Activated T-cell treated with anti-CD3 and anti-CD28 coated beads for 4 hours (primary cell): Measurements from ENCODE around the gene ARPC2.
"Not testable (repeated sequence)": the region's sequence is repeated elsewhere in the genome, so short reads cannot be mapped to it uniquely, and the experiment has no call there.

ENCODE experiments used
- DNase-seq: peaks from one replicate; pipeline ENCODE4 v3.0.0-alpha.2; 2020

Gene ARPC2

DNA sequence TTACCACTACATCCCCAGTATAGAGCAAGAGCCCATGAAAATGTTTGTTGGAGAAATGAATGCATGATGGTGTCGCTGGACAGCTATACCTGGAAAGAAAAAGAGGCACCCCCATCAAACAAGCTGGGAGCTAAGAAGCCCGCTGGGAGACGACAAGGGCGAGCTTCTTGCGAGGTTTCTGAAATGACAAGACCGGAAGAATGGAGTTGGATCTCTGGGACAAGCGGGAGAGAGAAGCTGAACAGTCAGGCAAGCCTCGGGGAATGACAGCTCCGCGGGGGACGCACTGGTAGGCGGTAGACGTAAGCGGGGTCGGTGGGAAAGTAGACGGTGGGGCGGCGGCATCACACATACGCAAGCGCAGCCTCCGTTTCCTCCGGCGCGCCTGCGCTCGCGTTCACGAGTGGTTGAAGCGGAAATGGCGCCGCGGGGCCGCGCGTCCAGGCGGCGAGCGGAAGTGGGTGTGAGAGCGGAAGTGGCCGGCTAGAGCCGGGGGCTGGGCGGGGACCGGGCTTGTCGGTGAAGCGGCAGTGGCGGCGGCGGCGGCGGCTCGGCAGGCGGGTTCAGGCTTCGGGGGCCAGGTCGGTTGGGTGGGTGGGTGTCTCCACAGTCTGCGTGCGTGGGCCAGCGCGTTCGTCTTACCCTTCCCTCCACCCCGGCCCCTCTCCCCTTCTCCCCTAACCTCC, at the start of gene ARPC2:
Gene ARPC2 (plus strand): TSS at position 516 of the 686 bp plus-strand sequence. CDS start 282 bp downstream, outside the sequence.
- DNase-seq, result peak; percentile 91

DNA sequence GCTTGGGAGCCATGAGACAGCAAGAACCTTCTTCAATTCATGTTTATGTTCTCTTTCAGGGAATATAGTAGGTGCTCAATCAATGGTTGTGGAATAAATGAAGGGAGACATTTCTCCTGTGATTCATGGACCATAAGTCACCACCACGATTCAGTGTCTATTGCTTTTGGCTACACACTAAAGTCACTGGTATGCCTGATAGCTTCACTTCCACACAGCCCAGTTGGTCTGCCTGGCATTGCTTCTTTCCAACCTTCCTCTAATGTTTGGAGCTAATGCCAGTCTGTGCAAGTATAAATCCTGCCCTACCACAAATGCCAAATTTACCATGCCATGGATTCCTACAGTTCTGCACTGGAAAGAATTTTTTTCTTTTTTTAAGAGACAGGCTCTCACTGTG, 49.0 kb upstream of the ARPC2 start:
- DNase-seq, result no peak

DNA sequence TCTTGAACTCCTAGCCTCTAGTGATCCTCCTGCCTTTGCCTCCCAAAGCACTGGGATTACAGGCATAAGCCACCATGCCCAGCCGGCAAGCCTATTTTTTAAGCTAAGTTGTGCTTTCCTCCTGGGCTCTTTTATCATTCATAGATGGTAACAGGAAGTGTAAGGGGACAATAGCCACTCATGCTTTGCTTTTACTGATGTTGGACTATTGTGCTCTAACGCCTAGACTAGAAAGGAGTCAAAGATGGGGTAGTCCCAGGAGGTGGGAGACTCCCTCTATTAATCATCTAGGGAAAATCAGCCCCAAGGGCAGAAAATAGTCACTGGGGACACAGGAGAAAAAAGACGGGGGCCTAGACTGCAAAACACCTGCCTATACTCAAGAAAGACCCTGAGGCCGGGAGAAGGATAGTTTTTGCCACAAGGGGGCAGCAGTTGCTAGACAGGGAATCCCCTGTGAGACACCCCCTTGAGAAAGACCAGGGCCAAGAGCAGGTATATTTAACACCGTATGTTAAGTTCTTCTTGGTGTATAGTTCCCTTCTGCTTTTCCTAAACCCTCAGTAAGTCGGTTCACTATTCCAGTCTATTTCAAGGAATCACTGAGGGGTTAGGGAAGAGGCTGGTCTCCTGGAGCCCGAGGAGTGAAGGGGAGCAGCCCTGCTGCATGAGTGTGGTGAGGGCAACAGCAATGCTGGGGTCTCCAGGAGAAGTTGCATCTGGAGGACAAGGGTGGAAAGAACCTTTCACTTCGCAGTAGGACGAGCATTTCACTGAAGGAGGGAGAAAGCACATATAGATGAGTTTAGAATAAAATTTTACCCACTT, 48.1 kb upstream of the ARPC2 start:
- peak; percentile 71 for DNase-seq

DNA sequence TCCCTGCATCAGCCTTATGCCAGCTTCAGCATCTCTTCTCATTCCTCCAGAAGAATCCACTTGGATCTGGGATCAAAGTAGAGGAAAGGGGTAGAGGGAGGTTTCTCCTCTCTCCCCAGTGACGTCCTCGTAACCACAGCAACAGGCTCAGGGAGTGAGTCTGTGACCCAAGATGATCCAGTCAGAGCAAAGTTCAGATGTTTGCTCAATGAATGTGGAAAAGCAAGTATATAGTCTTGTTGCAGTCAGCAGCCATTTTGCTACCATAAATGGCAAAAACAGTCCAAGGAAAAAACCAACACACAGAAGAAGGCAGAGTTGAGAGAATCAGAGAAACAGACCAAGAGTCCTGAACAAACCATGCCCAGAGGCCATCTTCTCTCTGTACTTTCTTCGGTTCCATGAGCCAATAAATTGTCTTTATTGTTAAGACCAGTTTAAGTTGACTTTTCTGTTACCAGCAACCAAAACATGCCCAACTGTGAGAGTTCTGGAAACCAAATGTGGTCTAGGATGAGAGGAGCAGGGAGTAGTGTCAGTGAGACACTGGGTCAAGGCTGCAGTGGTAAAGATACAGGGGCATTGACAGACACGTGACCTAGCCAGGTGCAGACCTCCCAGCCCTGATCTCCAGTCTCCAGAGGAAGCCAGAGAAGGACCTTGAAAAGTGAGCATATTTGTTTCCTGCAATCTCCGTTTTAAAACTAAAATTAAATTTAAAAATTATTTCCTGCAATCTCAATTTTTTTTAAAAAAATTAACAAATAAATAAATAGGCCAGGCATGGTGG, 47.0 kb upstream of the ARPC2 start:
- no peak for DNase-seq

DNA sequence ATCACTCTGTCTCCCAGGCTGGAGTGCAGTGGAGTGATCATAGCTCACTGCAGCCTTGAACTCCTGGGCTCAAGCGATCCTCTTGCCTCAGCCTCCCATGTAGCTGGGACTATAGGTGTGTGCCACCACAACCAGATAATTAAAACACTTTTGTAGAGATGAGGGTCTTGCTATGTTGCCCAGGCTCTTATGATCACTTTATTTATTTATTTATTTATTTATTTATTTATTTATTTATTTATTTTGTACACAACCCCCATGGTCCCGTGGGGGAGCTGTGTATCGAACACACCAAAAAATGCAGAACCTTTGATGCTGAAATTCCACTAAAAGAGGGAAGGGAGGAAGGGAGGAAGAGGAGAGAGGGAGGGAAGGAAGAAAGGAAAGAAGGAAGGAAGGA, 45.2 kb upstream of the ARPC2 start:
- DNase-seq, result not testable (repeated sequence)

DNA sequence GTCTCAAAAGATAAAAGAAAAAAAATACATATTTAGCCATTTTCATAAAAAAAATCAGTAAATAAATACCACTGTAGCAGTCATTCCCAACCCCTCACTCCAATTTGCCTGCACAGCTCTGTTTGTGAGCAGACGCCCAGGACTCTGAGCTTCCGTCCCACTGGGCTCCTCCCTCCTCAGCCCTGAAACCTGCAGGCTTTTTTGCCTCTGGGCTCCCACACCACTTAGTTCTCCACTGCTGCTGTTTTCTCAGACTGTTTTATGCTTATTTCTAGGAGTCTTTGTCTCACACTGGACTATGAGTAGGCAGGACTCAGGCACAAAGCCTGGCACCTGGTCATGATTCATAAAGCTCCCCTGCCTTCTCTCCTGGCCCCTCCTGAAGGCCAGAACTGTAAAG, 44.1 kb upstream of the ARPC2 start:
- no peak for DNase-seq

DNA sequence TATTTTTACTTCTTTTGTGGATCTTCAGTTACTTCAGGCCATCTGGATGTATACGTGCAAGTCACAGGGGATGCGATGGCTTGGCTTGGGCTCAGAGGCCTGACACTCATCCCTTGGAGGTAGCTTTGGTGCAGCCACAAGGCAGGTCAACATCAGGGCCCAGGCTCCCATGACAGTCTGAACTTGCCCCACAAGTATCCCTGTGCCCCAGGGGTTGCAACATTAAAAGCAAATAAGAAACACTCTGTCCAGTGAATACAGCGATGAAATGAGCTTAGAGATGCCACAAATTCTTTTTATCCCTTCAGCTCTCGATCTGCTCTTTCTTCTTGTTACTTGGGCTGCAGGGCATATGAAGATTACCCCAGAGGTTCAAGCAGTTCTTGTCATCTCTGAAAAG, 37.2 kb upstream of the ARPC2 start:
- DNase-seq, result no peak

DNA sequence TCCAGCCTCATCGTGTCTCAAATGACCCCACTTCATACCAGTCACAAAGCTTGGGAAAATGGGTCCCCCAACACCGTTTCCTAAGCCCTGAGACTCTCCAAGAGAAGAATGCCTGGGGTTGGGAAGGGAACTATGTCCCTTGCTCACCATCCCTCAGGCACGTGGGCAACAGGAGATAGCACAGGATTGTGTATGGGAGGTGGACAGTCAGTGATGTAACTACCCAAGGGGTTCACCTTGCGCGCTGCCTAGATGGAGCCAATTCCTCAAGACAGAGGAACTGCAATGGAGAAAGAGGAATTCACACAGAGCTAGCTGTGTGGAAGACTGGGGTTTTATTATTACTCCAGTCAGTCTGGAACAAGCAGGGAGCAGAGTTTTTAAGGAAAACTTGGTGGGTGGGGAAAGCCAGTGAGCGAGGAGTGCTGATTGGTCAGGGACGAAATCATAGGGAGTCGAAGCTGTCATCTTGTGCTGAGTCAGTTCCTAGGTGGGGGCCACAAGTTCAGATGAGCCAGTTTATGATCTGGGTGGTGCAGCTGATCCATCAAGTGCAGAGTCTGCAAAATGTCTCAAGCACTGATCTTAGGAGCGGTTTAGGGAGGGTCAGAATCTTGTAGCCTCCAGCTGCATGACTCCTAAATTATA, 36.4 kb upstream of the ARPC2 start:
- no peak for DNase-seq

DNA sequence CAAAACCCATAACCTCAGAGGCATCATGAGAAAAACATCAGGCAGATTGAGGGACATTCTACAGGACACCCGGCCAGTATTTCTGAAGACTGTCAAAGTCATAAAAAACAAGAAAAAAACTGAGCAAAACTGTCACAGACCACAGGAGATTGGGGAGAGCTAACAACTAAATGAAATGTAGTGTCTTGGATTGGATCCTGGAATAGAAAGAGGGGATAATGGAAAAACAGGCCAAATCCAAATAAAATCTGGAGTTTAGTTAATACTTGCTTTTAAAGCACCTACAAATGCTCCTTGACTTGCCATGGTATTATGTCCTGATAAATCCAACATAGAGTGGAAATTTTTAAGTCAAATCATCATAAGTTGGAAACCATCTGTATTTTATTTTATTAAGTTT, 32.7 kb upstream of the ARPC2 start:
- no peak for DNase-seq

DNA sequence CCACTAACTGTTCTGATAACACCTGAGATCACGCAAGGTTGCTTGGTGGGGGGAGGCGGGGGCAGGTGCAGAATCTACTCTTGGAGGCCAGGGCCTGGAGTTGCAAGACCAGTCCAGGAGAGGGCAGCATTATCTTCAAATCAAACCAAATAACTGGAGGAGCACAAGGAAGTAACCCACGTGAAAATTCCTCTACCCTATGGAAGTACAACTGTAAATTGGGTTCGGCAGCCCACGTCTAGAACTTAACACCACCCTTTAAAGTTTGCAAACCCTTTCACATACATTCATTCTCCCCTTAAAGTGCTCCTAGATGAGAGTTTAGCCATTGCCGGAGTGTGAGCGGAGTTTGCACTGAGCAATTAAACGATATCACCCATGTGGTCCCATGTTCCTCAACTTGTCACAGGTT, 30.6 kb upstream of the ARPC2 start:
- peak; percentile 70 for DNase-seq

DNA sequence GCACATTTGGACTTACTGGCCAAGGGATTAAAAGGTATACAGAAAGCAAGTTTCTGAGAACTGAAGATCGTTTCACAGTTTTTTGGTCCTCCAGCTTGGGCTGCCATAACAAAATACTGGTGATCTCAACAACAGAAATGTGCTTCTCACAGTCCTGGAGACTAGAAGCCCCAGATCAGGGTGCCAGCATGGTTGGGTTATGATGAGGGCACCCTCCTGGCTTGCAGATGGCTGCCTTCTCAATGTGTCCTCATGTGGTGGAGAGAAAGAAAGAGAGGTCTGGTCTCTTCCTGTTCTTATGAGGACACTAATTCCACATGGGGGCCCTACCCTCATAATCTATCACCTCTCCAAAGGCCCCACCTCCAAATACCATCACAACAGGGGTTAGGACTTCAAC, 30.1 kb upstream of the ARPC2 start:
- no peak for DNase-seq

DNA sequence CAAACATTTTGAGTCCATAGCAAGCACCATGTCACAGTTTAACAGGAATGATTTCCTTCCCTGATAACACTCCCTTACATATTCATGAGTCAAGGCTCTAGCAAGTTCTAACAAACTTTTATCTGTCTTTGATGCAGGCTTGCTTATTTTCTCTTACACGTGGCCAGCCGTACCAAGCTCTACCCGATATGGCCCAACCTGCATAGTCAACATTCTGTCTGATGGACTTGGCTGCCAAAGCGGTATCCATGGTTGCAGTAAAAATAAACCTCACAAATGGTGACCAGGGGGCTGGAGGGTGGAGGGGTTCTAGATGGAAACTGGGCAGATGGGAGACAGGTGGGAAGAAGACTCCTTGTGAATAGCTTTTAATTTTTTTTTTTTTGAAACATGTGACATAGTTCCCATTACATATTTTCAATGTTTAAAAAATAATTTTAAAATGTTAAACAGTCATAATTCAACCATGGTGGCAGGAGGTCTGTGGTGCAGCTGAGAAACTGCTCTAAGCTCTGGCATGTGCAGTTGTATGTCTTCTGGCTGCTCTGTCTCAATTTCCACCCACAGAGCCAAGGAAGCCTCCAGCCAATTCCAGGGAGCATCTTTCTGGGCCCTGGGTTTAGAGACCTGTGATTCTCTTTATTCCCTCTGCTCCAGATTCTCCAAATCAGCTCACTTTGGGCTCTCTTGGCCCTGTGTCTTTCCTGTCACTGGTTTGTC, 29.5 kb upstream of the ARPC2 start:
- no peak for DNase-seq

DNA sequence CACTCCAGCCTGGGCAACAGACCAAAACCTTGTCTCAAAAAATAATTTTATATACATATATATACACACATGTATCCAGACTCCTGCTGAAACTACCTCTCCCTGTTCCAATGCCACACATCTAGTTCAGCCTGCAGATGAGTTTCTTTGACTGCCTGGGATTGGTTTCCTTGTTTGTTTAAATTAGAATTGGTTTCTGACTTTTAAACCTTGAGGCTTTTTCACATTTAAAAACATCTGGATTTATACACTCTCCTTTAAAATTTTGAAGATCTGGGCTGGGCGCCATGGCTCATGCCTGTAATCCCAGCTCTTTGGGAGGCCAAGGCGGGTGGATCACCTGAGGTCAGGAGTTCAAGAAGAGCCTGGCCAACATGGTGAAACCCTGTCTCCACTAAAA, 28.5 kb upstream of the ARPC2 start:
- DNase-seq, result no peak

DNA sequence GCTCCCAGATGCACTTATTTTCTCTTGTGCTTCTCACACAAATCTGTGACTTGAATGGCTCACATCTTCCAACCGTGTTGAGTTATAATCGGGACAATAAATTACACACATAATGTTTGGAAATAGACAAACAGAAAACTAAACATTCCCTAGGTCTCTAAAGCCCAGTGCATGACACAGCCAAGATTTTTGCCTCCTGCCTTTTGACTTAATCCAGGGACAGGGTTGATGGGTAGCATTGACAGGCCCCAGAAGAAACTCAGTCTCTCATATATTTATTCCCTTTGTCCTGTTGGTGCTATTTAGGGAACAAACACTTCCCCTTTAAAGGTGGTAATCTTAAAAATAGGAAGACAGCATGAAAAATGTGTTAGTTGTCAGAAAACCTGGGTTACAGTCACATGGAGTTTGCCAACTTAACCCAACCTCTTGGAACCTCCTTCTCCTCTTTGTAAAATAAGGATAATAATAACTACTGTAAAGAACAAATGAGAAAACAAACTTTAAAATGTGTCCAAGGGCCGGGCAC, 24.0 kb upstream of the ARPC2 start:
- DNase-seq, result no peak

DNA sequence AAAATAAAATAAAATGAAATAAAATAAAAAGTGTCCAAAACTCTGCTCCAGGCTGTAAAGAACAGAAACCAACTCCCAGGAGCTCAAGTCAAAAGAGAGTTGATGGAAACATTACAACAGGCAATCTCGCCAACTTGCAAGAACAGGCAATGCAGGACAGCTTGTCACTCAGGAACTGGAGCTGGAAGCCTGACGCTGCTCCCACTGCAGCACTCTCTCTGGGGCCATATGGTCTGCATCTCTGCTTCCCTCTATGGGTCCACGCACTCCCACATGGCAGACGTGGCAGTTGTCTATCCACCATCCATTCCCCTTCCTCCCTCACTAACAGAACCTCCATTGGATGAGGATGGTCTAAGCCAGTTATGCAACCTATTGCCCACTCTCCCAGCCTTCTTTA, 23.3 kb upstream of the ARPC2 start:
- DNase-seq, result no peak

DNA sequence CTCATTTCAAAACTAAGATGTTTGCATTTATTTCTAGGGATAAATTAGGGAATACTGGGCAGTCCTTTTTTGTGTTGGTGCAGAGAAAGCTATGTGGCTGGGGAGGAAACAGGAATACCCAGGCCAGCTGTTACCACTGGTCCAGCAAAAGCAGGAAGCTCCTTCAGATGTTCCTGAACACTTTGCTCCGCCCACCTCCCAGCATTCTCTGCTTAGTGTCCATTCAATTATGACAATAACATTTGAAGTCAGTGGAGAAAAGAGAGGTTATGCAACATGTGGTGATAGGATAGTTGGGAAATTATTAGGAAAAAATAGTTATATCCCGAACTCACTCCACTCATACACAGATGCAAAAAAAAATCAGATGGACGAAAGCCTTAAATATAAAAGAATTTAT, 22.1 kb upstream of the ARPC2 start:
- no peak for DNase-seq

DNA sequence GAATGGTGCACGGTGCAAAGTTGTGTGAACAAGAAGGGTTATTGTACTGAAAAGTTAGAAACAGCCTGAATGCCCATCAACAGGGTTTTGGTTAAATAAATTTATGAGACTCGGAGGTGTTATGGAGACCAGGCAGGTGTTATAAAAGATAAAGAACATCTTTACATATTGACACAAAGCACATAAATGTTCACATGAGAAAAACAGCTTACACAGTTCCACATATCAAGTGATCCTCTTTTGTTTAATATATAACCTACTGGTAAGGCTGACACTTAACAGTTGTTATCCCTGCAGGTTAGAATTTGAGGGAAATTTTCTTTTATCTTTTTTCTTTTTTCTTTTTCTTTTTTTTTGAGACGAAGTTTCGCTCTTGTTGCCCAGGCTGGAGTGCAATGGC, 20.0 kb upstream of the ARPC2 start:
- DNase-seq, result no peak

DNA sequence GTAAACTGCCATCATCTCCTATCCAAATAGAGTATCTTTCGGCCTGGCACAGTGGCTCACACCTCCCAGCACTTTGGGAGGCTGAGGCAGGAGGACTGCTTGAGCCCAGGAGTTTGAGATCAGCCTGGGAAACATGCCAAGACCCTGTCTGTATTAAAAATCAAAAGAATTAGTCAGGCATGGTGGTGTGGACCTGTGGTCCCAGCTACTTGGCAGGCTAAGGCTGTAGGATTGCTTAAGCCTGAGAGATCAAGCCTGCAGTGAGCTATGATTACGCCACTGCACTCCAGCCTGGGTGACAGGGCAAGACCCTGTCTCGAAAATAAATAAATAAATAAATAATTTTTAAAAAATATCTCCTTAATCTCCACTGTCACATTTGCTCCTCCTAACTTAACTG, 14.7 kb upstream of the ARPC2 start:
- no peak for DNase-seq

DNA sequence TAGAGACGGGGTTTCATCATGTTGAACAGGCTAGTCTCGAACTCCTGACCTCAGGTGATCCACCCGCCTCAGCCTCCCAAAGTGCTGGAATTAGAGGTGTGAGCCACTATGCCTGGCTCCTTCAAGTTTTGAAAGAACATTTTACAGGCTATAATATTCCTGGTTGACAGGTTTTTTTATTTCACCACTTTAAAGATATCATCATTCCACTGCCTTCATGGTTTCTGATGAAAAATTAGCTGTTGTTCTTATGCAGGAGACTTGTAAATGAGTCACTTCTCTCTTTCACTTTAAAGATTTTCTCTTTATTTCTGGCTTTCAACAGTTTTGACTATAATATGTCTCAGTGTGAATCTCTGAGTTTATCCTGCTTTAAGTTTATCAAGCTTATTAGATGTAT, 7.9 kb upstream of the ARPC2 start:
- no peak for DNase-seq

DNA sequence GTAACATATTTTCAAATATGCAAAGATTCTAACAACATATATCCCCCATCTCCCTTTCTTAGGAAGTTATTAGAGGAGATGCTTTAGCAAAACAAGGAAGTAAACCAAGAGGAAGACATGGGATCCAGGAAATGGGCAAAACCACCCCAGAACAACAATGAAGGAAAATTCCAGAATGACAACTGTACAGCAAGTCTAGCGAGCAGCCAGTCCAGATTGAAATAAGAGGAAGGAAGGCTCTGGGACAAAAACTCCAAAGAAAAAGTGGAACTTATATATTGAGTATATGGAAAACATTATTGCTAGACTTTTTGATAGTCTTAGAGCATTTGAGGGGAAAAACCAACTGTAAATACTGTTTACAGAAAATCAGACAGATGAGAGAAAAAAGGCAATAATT, 2.9 kb upstream of the ARPC2 start:
- no peak for DNase-seq

DNA sequence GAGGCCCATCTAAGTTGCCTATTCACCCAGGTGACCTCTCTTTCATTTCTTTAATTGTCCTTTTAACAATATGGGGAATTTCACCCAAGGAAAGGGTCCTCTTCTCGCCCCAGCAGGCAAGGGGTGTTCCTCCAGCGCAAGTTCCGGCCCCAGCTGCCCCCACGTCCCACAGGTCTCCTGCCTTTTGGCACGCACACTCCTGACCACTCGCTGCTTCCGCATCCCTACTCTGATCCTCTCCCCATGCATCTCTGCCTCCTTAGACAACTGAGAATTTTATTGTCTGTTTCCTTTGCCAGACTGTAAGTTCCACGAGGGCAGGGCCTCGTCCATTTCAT, 684 bp upstream of the ARPC2 start:
- DNase-seq, result no peak
